ENCODE results near the gene TOX2.

GRCh38 chr20:43977962-43978361, 63.3 kb downstream of the TOX2 start:
- TF ChIP-seq, protein P1, sequence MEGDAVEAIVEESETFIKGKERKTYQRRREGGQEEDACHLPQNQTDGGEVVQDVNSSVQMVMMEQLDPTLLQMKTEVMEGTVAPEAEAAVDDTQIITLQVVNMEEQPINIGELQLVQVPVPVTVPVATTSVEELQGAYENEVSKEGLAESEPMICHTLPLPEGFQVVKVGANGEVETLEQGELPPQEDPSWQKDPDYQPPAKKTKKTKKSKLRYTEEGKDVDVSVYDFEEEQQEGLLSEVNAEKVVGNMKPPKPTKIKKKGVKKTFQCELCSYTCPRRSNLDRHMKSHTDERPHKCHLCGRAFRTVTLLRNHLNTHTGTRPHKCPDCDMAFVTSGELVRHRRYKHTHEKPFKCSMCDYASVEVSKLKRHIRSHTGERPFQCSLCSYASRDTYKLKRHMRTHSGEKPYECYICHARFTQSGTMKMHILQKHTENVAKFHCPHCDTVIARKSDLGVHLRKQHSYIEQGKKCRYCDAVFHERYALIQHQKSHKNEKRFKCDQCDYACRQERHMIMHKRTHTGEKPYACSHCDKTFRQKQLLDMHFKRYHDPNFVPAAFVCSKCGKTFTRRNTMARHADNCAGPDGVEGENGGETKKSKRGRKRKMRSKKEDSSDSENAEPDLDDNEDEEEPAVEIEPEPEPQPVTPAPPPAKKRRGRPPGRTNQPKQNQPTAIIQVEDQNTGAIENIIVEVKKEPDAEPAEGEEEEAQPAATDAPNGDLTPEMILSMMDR (IDR thresholded peaks at IDR 0.05): no peak
- TF ChIP-seq POLR2A (IDR thresholded peaks at IDR 0.05): no peak
